Trophoblast cell (in vitro differentiated cells and primary cell): Measurements from ENCODE around the gene NXN.

Experiments
- DNase-seq, 2 donors: peaks; one replicate each; pipeline ENCODE4 v3.0.0-alpha.2; 2016
- H2AFZ ChIP-seq: 2 replicates; pipeline ENCODE4 v1.6.1; 2013; ENCODE audit warnings: low read length, moderate library complexity, mild to moderate bottlenecking; ENCODE audit not compliant: insufficient read depth, poor library complexity
- H2AK5ac ChIP-seq: 2 replicates; pipeline ENCODE4 v1.6.1; 2013; ENCODE audit warnings: mild to moderate bottlenecking, low read length
- H2BK120ac ChIP-seq: 2 replicates; pipeline ENCODE4 v1.6.1; 2013; ENCODE audit warnings: low read length, mild to moderate bottlenecking, moderate library complexity; ENCODE audit not compliant: insufficient read depth, poor library complexity
- H2BK12ac ChIP-seq: 2 replicates; pipeline ENCODE4 v1.6.1; 2013; ENCODE audit warnings: mild to moderate bottlenecking, low read length, moderate library complexity
- H2BK5ac ChIP-seq: 2 replicates; pipeline ENCODE4 v1.6.1; 2013; ENCODE audit warnings: low read length, low read depth, moderate library complexity, mild to moderate bottlenecking; ENCODE audit not compliant: poor library complexity
- H3K14ac ChIP-seq: 2 replicates; pipeline ENCODE4 v1.6.1; 2013; ENCODE audit warnings: mild to moderate bottlenecking, low read length
- H3K18ac ChIP-seq: 2 replicates; pipeline ENCODE4 v1.6.1; 2013; ENCODE audit warnings: mild to moderate bottlenecking, low read length
- H3K23ac ChIP-seq: 2 replicates; pipeline ENCODE4 v1.6.1; 2013; ENCODE audit warnings: low read length
- H3K27ac ChIP-seq: 2 replicates; pipeline ENCODE4 v1.5.1; 2013; ENCODE audit warnings: low read depth, mild to moderate bottlenecking, inconsistent platforms, low read length, moderate library complexity
- H3K27me3 ChIP-seq: 2 replicates; pipeline ENCODE4 v1.6.1; 2013; ENCODE audit warnings: inconsistent platforms, mild to moderate bottlenecking, low read length, moderate library complexity; ENCODE audit not compliant: insufficient read depth
- H3K36me3 ChIP-seq, 2 experiments: 1 replicate in 1 of 2; 2 replicates in 1 of 2; pipeline ENCODE4 v1.6.1; 2013; ENCODE audit warnings: low read length in 2 of 2, mild to moderate bottlenecking in 2 of 2, moderate library complexity in 1 of 2; ENCODE audit not compliant: insufficient read depth in 2 of 2, control insufficient read depth in 1 of 2
- H3K4ac ChIP-seq: 2 replicates; pipeline ENCODE4 v1.6.1; 2013; ENCODE audit warnings: low read depth, mild to moderate bottlenecking, low read length, moderate library complexity
- H3K4me1 ChIP-seq, 2 experiments: 1 replicate in 1 of 2; 2 replicates in 1 of 2; pipeline ENCODE4 v1.6.1; 2013; ENCODE audit warnings: low read length in 2 of 2, mild to moderate bottlenecking in 2 of 2, moderate library complexity in 1 of 2; ENCODE audit not compliant: insufficient read depth in 2 of 2, control insufficient read depth in 1 of 2
- H3K4me2 ChIP-seq: 2 replicates; pipeline ENCODE4 v1.6.1; 2013; ENCODE audit warnings: inconsistent platforms, mild to moderate bottlenecking, low read length, moderate library complexity
- H3K4me3 ChIP-seq: 2 replicates; pipeline ENCODE4 v1.5.1; 2013; ENCODE audit warnings: mild to moderate bottlenecking, low read depth, low read length, inconsistent platforms
- H3K79me1 ChIP-seq: one replicate; pipeline ENCODE4 v1.6.1; 2013; ENCODE audit warnings: low read length
- H3K79me2 ChIP-seq: 2 replicates; pipeline ENCODE4 v1.6.1; 2013; ENCODE audit warnings: low read length, mild to moderate bottlenecking; ENCODE audit not compliant: control insufficient read depth, insufficient read depth, poor library complexity
- H3K9ac ChIP-seq: 2 replicates; pipeline ENCODE4 v1.6.1; 2013; ENCODE audit warnings: mild to moderate bottlenecking, low read length
- H3K9me3 ChIP-seq: 2 replicates; pipeline ENCODE4 v1.6.1; 2013; ENCODE audit warnings: low read depth, mild to moderate bottlenecking, control low read depth, inconsistent platforms, low read length; ENCODE audit not compliant: insufficient read depth
- H4K12ac ChIP-seq: 2 replicates; pipeline ENCODE4 v1.6.1; 2013; ENCODE audit warnings: low read depth, mild to moderate bottlenecking, low read length, moderate library complexity
- H4K8ac ChIP-seq: 2 replicates; pipeline ENCODE4 v1.6.1; 2013; ENCODE audit warnings: low read depth, mild to moderate bottlenecking, low read length, moderate library complexity
- H4K91ac ChIP-seq: one replicate; pipeline ENCODE4 v1.6.1; 2013; ENCODE audit warnings: low read depth, mild to moderate bottlenecking, low read length, moderate library complexity
- WGBS: extraction: QIAGEN DNeasy Blood & Tissue Kit; methylation state at CpG from one replicate; pipeline ENCODE4 v1.1.7; 2013; ENCODE audit warnings: missing lambda C conversion rate; ENCODE audit not compliant: insufficient read length, insufficient coverage; ENCODE audit errors: extremely low coverage; 5-methylcytosine and 5-hydroxymethylcytosine counted together

NXN gene

DNA sequence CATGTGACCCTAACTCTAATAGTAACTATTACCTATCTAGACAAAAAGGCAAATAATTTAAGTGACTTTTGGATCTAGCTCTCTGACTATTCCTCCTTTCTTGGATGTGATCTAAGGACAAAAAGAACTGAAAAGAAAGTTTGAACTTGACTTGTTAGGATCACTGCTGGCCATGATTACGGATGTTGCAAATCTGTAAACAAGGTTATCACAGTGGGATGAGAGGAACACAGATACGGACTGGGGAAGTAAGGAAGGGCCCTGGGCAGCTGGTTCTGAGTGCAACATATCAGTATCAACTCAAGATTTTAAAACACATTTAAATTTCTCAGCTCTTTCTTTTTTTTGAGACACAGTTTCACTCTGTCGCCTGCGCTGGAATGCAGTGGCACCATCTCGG, 118.8 kb downstream of the NXN start:
- Histone ChIP-seq H3K4me2 (no peak overlapping the region), H3K9ac (no peak overlapping the region), H3K27me3 (no peaks in the 10 kb centered on the region), H4K12ac (no peak overlapping the region), H3K23ac (no peak overlapping the region), H2BK120ac (no peak overlapping the region), H3K79me1 (peaks cover 5% of the 10 kb centered on the region), H3K4me3 (no peak overlapping the region), H2AK5ac (no peak overlapping the region), H3K14ac (no peak overlapping the region), H2AFZ (no peak overlapping the region), H4K8ac (no peak overlapping the region), H2BK5ac (no peak overlapping the region), H4K91ac (no peak overlapping the region), H3K36me3 (peaks cover 7 to 8% of the 10 kb centered on the region in 2 experiments), H3K9me3 (no peaks in the 10 kb centered on the region), H2BK12ac (no peak overlapping the region), H3K27ac (no peak overlapping the region), H3K79me2 (peaks cover 6% of the 10 kb centered on the region), H3K18ac (no peak overlapping the region), H3K4ac (no peak overlapping the region), H3K4me1 (peaks cover 10 to 17% of the 10 kb centered on the region in 2 experiments)
- DNase-seq = no peak
- no CpG with 5 or more reads among the region's 5 CpGs for WGBS

DNA sequence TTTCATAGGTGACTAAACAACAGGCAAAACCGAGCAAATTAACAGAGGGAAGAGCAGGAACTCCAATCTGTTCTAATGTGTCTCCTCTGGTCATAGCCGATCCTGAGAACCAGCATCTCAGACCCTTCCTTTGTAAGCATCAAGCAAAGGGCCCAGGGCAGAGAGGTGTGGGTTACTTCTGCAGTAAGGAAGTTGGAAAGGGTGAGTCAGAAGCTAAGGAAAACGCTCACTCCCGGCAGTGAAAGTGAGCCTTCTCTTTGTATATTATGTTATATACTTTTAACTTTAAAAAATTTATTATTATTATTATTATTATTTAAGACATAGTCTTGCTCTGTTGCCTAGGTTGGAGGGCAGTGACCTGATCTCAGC, 119.8 kb downstream of the NXN start:
- WGBS = no CpG with 5 or more reads among the region's 4 CpGs
- Histone ChIP-seq H2BK120ac (peak overlapping the region; percentile 79), H3K9ac (no peak overlapping the region), H3K23ac (no peak overlapping the region), H3K27ac (peak overlapping the region; percentile 28), H3K18ac (no peak overlapping the region), H3K4me3 (no peak overlapping the region), H3K4me1 (peaks cover 10 to 17% of the 10 kb centered on the region in 2 experiments), H4K91ac (no peak overlapping the region), H4K12ac (peak overlapping the region; percentile 64), H3K36me3 (peaks cover 7 to 8% of the 10 kb centered on the region in 2 experiments), H3K79me2 (peaks cover 6% of the 10 kb centered on the region), H2BK5ac (peak overlapping the region; percentile 12), H2BK12ac (no peak overlapping the region), H2AFZ (no peak overlapping the region), H3K9me3 (no peaks in the 10 kb centered on the region), H4K8ac (peak overlapping the region; percentile 48), H3K4ac (peak overlapping the region; percentile 72), H3K79me1 (peaks cover 5% of the 10 kb centered on the region), H3K14ac (no peak overlapping the region), H2AK5ac (no peak overlapping the region), H3K27me3 (no peaks in the 10 kb centered on the region), H3K4me2 (no peak overlapping the region)
- DNase-seq = no peak

DNA sequence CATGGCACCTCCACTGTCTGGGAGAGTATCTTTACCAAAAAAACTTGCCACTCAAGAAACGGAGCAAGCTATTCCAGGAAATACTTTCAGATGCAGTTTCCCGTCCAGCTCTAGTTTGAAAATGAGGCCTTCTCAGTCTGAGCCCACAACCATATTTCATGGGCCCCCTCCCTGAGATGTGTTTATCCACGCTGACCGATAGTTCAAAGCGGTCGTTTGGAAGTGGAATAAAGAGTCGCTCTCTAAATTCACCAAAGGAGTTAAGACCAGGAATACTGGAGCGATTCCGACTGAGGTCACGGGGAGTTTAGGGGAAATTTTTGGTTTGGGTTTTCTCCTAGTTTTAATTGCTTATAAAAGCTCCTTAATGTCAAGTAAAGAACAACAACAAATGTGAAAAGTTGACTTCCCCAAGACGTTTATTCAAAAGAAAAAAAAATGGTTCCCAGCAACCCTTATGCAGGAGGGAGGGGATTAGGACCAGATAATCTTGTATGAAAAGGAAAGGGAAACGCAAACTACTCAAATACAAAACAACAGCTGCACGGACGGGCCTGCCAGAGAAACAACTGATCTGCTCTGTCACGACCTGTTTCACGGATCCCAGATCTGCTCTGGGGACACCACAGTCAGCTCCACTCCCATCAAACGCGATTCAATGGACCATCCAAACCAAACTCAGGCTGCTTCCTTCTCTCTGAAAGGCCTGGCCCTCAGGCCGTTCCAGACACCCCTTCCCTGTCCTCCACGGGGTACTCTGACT, 120.3 kb downstream of the NXN start:
- peaks cover 5% of the 10 kb centered on the region for H3K79me1 ChIP-seq
- peak overlapping the region; percentile 24 for H3K14ac ChIP-seq
- H3K4ac ChIP-seq = peak overlapping the region; percentile 72
- H2BK5ac ChIP-seq = peak overlapping the region; percentile 12
- no peak overlapping the region for H3K23ac ChIP-seq
- H3K18ac ChIP-seq = peak overlapping the region; percentile 67
- H2BK120ac ChIP-seq = peak overlapping the region; percentile 79
- no peak overlapping the region for H3K4me3 ChIP-seq
- H2BK12ac ChIP-seq = no peak overlapping the region
- H3K4me1 ChIP-seq = peaks cover 10 to 16% of the 10 kb centered on the region in 2 experiments
- WGBS = no CpG with 5 or more reads among the region's 20 CpGs
- peak overlapping the region; percentile 48 for H3K27ac ChIP-seq
- peak overlapping the region; percentile 48 for H4K8ac ChIP-seq
- peak overlapping the region; percentile 61 for H4K91ac ChIP-seq
- peak overlapping the region; percentile 47 for H2AK5ac ChIP-seq
- peak overlapping the region; percentile 64 for H4K12ac ChIP-seq
- no peak overlapping the region for H3K9ac ChIP-seq
- no peak for DNase-seq
- H3K4me2 ChIP-seq = no peak overlapping the region
- H3K9me3 ChIP-seq = no peaks in the 10 kb centered on the region
- H3K27me3 ChIP-seq = no peaks in the 10 kb centered on the region
- H3K79me2 ChIP-seq = peaks cover 6% of the 10 kb centered on the region
- H2AFZ ChIP-seq = no peak overlapping the region
- peaks cover 7 to 8% of the 10 kb centered on the region in 2 experiments for H3K36me3 ChIP-seq

DNA sequence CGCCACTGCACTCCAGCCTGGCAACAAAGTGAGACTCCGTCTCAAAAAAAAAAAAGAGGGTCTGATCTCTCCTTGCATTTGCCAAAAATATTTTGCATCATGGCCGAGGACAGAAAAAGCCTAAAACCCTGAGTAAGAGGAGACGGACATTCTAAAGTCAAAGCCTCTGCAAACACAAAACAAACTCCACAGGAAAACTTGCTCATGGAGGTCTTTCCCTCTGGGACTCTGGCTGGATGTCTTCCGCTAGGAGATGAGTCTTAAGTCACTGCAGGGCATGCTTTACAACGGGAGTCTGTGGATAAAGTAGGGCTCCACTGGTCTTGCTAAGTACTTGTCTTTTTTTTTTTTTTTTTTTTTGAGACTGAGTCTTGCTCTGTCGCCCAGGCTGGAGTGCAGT, 123.4 kb downstream of the NXN start:
- Histone ChIP-seq H2AK5ac (no peak overlapping the region), H3K4me1 (peaks cover 10 to 22% of the 10 kb centered on the region in 2 experiments), H3K18ac (no peak overlapping the region), H2AFZ (no peak overlapping the region), H3K9ac (no peak overlapping the region), H3K4ac (no peak overlapping the region), H4K8ac (no peak overlapping the region), H4K12ac (no peak overlapping the region), H3K14ac (no peak overlapping the region), H3K79me2 (peaks cover 8% of the 10 kb centered on the region), H3K36me3 (peaks cover 0 to 2% of the 10 kb centered on the region in 2 experiments), H3K27me3 (no peaks in the 10 kb centered on the region), H4K91ac (no peak overlapping the region), H2BK12ac (no peak overlapping the region), H3K79me1 (peaks cover 3% of the 10 kb centered on the region), H2BK120ac (no peak overlapping the region), H2BK5ac (no peak overlapping the region), H3K4me3 (no peak overlapping the region), H3K9me3 (no peaks in the 10 kb centered on the region), H3K23ac (no peak overlapping the region), H3K4me2 (no peak overlapping the region), H3K27ac (no peak overlapping the region)
- WGBS = no CpG with 5 or more reads among the region's 7 CpGs
- no peak for DNase-seq
